Endothelial cell of umbilical vein (primary cell): Measurements from ENCODE around the gene APRT.

ENCODE experiments used
- CTCF ChIP-seq, 2 donors: IDR thresholded peaks; 1 replicate in 1 of 2; 2 replicates in 1 of 2; pipeline ENCODE4 v1.5.1; 2011; ENCODE audit warnings: low read length in 2 of 2, mild to moderate bottlenecking in 2 of 2, moderate library complexity in 2 of 2, control low read depth in 1 of 2, inconsistent platforms in 1 of 2, low read depth in 1 of 2; ENCODE audit not compliant: insufficient read depth in 1 of 2; ENCODE audit errors: extremely low read depth in 1 of 2
- EZH2 ChIP-seq: IDR thresholded peaks from 2 replicates; pipeline ENCODE4 v1.6.1; 2012; ENCODE audit warnings: borderline replicate concordance, low read depth, mild to moderate bottlenecking, moderate library complexity, low read length, inconsistent platforms; ENCODE audit not compliant: severe bottlenecking
- POLR2AphosphoS5 ChIP-seq: IDR thresholded peaks from 2 replicates; pipeline ENCODE4 v1.6.1; 2012; ENCODE audit warnings: low read depth, mild to moderate bottlenecking, control low read depth, low read length, moderate library complexity; ENCODE audit not compliant: insufficient read depth

GRCh38 chr16:88850531-88851199 lies 38.9 kb upstream of the APRT start:
- TF ChIP-seq CTCF (IDR thresholded peaks at IDR 0.05; ENCODE audit: extremely low read depth in 1 of 2, insufficient read depth in 1 of 2, low read depth in 1 of 2, low read length in 2 of 2): no peak
- TF ChIP-seq EZH2: no peak
- no peak for TF ChIP-seq POLR2AphosphoS5
